ENCODE results near the gene SEC23IP.
"Not testable (repeated sequence)": the region's sequence is repeated elsewhere in the genome, so short reads cannot be mapped to it uniquely, and the experiment has no call there.

Gene SEC23IP

GRCh38 chr10:119872860-119873681 lies 19.5 kb upstream of the SEC23IP start:
- in situ Hi-C loops (cut with MboI; ENCODE audit: low pct_unique_long_range_greater_than_20kb, low sequenced_read_pairs): no loop called here
- peak; percentile 94 for DNase-seq

- in situ Hi-C loops (cut with MboI; ENCODE audit: low pct_unique_long_range_greater_than_20kb, low sequenced_read_pairs): no loop called here
- no peak for DNase-seq
These were observed 14.0 kb upstream of the SEC23IP start for GRCh38 chr10:119878524-119878923.

GRCh38 chr10:119883901-119884611 lies 8.5 kb upstream of the SEC23IP start:
- in situ Hi-C loops (cut with MboI; ENCODE audit: low pct_unique_long_range_greater_than_20kb, low sequenced_read_pairs); DNase-seq: not testable (repeated sequence)

- DNase-seq; in situ Hi-C loops (cut with MboI; ENCODE audit: low pct_unique_long_range_greater_than_20kb, low sequenced_read_pairs): not testable (repeated sequence)
These were observed 6.5 kb upstream of the SEC23IP start for GRCh38 chr10:119886070-119886469.

- DNase-seq: peak; percentile 52
- in situ Hi-C loops (cut with MboI; ENCODE audit: low pct_unique_long_range_greater_than_20kb, low sequenced_read_pairs): not testable (repeated sequence)
These were observed 3.8 kb upstream of the SEC23IP start for GRCh38 chr10:119888715-119889114.

GRCh38 chr10:119889201-119889600 lies 3.3 kb upstream of the SEC23IP start:
- in situ Hi-C loops (cut with MboI; ENCODE audit: low pct_unique_long_range_greater_than_20kb, low sequenced_read_pairs): not testable (repeated sequence)
- DNase-seq: peak; percentile 21

GRCh38 chr10:119890307-119890706 lies 2.2 kb upstream of the SEC23IP start:
- DNase-seq; in situ Hi-C loops (cut with MboI; ENCODE audit: low pct_unique_long_range_greater_than_20kb, low sequenced_read_pairs): not testable (repeated sequence)

GRCh38 chr10:119891849-119892187 lies 712 bp upstream of the SEC23IP start:
- DNase-seq; in situ Hi-C loops (cut with MboI; ENCODE audit: low pct_unique_long_range_greater_than_20kb, low sequenced_read_pairs): not testable (repeated sequence)

- in situ Hi-C loops (cut with MboI; ENCODE audit: low pct_unique_long_range_greater_than_20kb, low sequenced_read_pairs): no loop called here
- DNase-seq: no peak
These were observed 544 bp downstream of the SEC23IP start for GRCh38 chr10:119893074-119893473.

- in situ Hi-C loops (cut with MboI; ENCODE audit: low pct_unique_long_range_greater_than_20kb, low sequenced_read_pairs): no loop called here
- no peak for DNase-seq
These were observed 1.4 kb downstream of the SEC23IP start for GRCh38 chr10:119893845-119894427.

- peak; percentile 79 for DNase-seq
- in situ Hi-C loops (cut with MboI; ENCODE audit: low pct_unique_long_range_greater_than_20kb, low sequenced_read_pairs): no loop called here
These were observed 3.6 kb downstream of the SEC23IP start for GRCh38 chr10:119896061-119896655.

GRCh38 chr10:119896937-119897770 lies 4.6 kb downstream of the SEC23IP start:
- no peak for DNase-seq
- in situ Hi-C loops (cut with MboI; ENCODE audit: low pct_unique_long_range_greater_than_20kb, low sequenced_read_pairs): no loop called here

- DNase-seq: no peak
- in situ Hi-C loops (cut with MboI; ENCODE audit: low pct_unique_long_range_greater_than_20kb, low sequenced_read_pairs): no loop called here
These were observed 6.0 kb downstream of the SEC23IP start for GRCh38 chr10:119898577-119898976.

GRCh38 chr10:119903946-119904666 lies 11.6 kb downstream of the SEC23IP start:
- DNase-seq: no peak
- in situ Hi-C loops (cut with MboI; ENCODE audit: low pct_unique_long_range_greater_than_20kb, low sequenced_read_pairs): no loop called here

GRCh38 chr10:119907695-119908094 lies 15.2 kb downstream of the SEC23IP start:
- DNase-seq; in situ Hi-C loops (cut with MboI; ENCODE audit: low pct_unique_long_range_greater_than_20kb, low sequenced_read_pairs): not testable (repeated sequence)

- no peak for DNase-seq
- in situ Hi-C loops (cut with MboI; ENCODE audit: low pct_unique_long_range_greater_than_20kb, low sequenced_read_pairs): no loop called here
These were observed 15.6 kb downstream of the SEC23IP start for GRCh38 chr10:119908166-119908565.

GRCh38 chr10:119910689-119911088 lies 18.2 kb downstream of the SEC23IP start:
- in situ Hi-C loops (cut with MboI; ENCODE audit: low pct_unique_long_range_greater_than_20kb, low sequenced_read_pairs): no loop called here
- DNase-seq: no peak

- DNase-seq: peak; percentile 28
- in situ Hi-C loops (cut with MboI; ENCODE audit: low pct_unique_long_range_greater_than_20kb, low sequenced_read_pairs): no loop called here
These were observed 25.2 kb downstream of the SEC23IP start for GRCh38 chr10:119917777-119918176.
